ENCODE results near the gene EZH2.

The EZH2 gene

DNA sequence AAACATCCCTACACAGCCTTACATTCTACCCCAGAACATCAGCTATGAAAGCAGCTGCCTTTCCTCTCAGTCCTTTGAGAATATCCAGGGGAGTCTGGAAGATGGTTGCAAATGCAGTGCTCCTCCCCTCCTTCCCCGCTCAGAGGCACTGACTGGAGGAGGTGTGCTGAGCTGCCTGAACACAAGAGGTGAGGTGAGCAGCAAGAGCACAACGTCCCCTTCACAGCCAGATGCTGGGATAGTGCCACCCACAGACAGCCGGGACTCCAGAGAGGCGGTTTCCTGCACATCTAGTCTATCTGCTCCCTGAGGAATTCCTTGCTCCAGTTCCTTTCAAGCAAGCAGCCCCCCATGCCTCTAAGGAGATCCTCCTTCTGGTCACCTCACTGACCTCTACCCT is 74.2 kb downstream of the EZH2 start:
- no peak for DNase-seq (ENCODE audit: low read depth in 2 of 2)

DNA sequence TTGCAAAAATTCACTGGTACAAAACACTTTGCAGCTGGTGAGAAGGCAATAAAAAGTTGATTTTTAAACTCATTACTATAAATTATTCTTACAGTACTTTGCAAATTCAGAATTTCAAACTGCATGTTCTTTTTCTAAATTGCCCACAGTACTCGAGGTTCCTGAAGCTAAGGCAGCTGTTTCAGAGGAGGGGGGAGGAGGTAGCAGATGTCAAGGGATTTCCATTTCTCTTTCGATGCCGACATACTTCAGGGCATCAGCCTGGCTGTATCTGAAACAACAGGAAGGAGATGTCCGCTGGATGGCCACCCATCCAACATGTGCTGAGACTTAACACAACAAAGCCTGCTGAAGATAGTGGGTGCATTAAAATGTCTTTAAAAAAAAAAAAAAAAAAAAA is 76.7 kb downstream of the EZH2 start:
- DNase-seq (ENCODE audit: low read depth in 2 of 2): no peak

DNA sequence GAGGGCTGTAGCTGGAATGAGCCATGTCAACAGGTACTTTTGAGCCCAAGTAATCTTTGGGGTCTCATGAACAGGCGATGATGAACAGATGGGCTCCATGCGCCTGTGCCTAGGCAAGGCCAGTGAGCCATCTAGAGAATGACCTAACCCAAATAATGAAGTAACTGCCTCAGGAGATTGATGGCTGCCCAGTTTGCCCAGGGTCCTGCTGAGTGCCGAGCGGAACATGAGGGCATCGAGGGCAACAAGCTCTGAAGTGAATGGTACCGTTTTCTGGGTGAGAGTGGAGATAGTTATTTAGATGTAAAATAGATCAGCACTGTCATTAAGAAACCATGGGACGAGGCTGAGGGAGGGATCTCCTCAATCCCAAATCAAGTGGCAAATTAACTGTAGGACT is 77.9 kb downstream of the EZH2 start:
- no peak for DNase-seq (ENCODE audit: low read depth in 2 of 2)

DNA sequence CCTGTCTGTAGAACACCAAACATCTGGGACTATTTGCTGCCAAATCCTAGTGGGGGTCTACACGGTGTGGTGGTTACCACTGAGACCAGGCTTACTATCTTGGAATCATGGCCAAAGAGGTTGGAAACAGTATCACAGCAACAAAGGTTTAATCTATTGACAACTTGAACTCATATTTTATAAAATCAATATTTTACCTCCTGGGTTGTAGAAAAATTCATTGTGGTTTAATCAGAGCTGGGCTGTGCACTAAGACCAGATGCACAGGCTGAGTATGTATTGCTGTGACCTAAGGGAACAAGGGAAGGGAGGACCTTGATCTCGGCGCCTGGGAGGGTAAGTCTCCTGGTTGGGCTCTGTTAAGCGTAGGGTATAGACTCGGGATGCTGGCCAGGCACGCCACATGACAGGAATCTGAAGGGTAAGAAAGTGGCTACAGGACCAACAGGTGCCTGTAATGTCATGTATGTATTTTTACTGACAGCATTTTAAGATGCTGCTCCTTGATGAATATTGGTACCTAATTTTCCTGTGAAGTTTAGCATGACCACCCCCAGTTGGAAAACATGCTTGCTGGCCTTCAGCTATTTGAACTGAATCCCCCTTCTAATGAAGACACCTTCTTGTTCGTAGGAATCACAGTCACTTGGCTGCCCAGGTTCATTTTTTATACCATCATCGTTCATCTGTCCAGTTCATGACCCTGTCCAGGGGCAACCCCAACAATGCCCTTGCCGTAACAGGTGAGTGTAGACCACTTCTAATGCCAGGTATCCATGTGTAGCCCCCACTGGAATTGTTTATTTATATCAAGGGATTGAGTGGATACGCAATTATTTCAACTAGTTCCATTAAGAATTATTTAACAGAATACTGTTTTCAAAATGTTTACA is 79.5 kb downstream of the EZH2 start:
- no peak for DNase-seq (ENCODE audit: low read depth in 2 of 2)

DNA sequence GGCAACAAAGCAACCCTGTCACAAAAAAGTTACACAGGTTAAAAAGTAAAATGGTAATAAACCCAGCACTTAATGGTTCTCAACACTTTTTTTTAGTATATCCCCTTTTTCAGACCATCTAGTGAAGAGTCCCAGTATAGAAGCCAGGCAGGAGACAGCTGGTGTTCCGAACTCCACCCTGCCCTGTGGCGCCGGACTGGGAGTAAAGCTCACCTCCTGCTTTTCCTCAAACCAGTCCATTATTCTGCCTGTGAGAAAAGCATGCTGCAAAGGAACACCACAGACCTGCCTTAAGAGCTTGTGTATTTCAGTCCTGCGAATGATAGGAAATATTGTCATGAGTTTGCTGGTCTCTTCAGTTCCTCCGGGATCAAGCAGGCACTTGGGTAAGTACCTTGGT is 81.0 kb downstream of the EZH2 start:
- no peak for DNase-seq (ENCODE audit: low read depth in 2 of 2)

DNA sequence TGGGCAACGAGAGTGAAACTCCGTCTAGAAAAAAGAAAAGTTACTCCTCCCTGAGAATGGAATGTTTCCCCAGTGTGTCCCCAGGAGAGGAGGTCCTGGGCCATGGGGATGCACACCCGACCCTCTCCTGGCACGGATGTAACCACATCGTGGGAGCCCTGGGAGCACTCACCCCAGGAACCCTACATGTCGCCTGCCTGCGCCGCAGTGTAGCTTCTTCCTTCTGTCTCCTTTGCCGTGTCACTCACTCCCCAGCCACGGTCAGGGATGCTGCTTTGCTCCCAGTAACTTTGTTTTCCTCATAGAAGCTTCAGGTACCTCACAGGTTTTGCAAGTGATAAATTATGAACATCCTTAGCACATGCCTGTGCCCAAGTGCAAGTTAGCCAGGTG is 82.0 kb downstream of the EZH2 start:
- no peak for DNase-seq (ENCODE audit: low read depth in 2 of 2)

DNA sequence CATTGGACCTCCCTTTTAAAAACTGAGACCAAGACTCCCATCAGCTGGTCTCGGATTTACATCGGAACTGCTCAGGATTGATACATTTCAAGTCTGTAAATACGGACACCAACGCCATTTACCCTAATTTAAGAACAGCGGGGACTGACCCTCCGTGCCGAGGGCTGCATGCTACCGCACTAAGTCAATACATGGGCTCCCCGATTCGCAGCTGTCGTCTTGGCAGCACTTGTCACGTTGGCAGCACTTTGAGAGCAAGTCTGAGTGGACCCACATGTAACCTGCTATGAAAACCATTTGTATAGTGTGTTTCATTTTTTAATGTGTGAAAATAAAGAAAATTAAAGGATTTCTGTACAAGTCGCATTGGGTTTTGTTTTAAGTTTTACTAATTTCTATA is 83.4 kb downstream of the EZH2 start:
- DNase-seq (ENCODE audit: low read depth in 2 of 2): no peak

DNA sequence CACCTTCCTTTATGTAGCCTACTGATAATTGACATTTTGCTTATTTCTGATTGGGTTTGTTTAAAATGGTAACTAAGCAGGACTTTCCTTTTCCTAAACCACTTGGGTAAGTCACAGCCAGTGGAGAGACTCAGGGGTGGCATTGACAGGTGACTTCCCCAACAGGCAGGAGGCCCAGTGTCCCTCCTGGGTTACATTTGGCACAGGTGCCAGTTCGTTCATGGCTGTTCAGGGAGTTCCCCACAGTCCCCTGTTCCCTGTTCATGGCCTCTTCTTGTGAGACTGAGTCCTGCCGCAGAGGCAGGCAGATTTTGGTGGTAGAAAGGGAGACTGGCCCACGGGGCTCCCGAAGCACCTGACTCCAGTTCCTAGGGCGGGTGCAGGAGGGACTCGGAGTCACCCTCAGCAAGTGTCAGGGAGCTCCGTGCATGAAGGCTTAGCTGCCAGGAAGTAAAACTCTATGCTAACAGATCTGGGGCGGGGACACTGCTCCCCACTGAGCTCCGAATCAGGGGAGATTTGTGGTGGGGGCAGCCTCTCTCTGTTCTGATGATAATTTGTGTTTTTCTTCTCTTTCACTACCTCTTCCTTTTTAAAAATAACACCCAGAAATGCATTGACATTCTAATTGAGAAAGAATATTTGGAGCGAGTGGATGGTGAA is 84.1 kb downstream of the EZH2 start:
- DNase-seq (ENCODE audit: low read depth in 2 of 2): no peak

DNA sequence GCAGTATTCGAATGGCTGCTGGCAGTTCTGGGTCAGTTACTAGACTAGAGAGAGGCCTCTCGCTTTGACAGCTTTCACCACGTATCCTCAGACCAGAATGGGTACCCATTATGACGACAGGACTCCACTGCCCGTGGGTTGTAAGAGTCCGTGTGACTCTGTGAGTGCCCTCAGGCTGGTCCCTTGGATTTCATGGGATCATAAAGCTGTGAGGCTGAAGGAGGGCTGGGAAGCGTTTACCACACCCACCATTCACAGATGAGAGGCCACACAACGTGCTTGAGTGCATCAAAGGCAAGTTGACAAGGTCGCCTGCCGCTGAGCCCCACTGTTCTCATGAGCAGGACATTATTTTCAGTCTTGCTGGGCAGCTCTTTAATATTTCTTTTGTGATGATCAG is 87.2 kb downstream of the EZH2 start:
- no peak for DNase-seq (ENCODE audit: low read depth in 2 of 2)

DNA sequence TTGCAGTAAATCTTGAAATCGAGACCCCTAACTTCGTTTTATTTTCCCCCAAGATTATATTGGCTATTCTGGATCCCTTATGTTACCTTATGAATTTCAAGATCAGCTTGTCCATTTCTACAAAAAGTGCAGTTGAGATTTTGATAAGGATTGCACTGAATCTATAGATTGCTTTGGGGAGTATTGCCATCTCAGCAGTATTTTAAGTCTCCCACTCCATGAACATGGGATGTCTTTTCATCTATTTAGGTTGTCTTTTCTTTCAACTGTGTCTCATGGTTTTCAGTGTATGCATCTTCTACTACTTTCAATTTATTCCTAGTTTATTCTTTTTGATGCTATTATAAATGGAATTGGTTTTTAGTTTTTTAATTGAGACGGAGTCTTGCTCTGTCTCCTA is 89.6 kb downstream of the EZH2 start:
- DNase-seq (ENCODE audit: low read depth in 2 of 2): no peak

DNA sequence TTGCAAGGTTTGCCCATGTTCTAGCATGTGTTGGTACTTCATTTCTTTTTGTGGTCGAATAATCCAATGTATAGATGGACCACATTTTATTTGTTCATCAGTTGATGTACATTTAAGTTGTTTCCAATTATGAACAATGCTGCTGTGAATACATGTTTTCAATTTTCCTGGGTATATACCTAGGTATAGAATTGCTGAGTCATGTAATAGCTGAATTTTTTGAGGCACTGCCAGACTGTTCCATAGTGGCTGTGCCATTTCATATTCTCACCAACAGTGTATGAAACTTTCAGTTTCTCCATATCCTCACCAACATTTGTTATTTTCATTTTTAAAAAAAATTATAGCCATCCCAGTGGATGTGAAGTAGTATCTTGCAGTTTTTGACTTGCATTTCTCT is 90.5 kb downstream of the EZH2 start:
- no peak for DNase-seq (ENCODE audit: low read depth in 2 of 2)

DNA sequence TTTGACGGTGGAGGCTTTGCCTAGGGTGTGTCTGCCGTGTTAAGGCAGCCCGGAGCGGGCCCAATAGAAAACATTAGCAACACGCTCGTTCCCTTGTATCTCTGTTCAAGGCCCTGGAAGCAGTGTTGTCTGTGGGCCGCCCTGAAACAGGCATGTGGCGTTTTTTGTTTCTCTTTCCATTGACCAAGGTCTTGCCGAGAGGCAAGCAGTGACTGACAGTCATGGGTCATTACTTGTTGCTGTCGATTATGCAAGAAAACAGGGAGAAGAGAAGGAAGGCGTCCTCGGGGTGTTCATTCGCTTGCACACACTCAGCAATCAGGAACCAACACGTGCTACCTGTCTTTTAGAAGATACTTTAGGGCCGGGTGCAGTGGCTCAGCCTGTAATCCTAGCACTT is 92.5 kb downstream of the EZH2 start:
- DNase-seq (ENCODE audit: low read depth in 2 of 2): no peak

DNA sequence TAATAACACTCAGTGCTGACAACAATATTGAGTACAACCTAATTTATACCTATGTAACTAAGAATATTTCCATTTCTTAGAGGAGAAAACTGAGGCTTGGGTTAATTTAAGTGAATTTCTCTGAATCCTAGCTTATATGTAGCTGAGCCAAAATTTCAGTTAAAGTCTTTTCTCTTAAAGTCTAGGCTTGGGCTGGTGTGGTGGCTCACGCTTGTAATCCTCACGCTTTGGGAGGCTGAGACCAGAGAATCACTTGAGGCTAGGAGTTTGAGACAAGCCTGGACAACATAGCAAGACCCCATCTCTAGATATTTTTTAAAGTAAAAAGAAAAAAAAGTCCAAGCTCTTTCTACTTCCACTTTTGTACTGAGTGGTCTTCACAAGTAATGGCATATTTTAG is 93.2 kb downstream of the EZH2 start:
- DNase-seq (ENCODE audit: low read depth in 2 of 2): no peak

DNA sequence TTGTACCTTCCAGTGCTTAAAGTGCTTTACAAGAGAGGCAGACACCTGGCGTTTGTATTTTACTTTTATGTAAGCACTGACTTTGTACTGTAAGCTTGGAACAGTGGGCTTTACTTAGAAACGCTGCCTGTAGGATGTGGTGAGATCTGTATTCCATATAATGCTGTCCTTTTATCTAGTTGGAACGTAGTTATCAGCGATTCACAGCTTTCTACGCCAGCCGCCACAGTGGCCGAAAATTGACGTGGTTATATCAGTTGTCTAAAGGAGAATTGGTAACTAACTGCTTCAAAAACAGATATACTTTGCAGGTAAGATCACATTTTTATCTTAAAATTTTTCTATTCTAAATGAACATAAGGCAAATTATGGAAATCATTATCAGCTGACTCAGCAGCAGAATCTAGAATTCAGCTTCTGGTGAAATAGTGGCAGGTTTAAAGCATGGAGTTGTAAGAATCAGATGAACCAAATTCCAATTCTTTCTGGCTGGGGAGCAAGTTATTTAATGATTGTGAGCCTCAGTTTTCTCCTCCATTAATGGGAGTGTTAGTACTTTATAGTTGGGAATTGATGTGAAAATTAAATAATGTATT is 93.9 kb downstream of the EZH2 start:
- no peak for DNase-seq (ENCODE audit: low read depth in 2 of 2)

DNA sequence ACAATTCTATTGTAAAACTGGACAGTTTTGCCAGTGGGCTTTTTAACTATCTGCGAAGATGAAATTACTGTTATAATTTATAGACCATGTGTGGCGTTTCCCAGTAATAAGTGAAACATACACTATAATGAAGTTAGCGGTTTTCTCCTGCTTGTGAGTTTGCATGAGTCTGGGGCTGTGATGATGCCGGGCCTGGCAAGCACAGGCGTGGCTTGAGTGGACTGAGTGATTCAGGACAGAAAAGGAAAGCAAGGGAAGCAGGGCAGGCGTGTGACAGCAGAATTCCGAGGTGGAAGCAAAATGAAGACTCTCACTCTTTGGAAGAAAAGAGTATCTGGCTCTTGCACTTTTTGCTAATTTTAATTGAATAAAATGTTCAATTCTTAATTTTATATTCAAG is 94.9 kb downstream of the EZH2 start:
- no peak for DNase-seq (ENCODE audit: low read depth in 2 of 2)

DNA sequence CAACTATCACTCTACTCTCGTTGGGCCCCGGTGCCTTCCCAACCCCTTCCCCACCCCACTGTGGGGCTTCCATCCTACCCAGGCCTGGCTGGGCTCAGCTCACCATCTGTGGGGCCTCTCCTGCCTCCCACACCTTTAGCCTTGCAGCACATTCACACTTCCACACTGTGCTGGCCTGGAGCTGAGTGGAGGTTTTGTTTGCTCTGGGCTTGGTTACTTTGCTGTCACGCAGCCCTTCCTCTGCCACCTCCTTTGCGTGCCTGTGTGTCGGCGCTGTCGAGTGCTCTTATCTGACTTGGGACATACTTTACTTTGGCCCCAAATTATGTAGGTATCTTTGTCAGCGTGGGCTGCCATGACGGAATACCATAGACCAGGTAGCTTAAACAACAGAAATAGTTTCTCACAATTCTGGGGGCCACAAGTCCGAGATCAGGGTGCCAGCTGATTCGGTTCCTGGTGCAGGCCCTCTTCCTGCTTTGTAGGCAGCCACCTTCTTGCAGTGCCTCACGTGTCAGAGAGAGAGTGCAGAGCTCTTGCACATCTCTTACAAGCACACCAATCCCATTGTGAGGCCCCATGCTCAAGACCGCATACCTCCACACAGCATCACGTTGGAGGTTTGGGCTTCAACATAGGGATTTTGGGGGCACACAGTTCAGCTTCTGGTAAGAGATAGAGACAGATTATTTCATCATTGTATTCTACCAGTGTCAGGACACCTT is 96.4 kb downstream of the EZH2 start:
- DNase-seq (ENCODE audit: low read depth in 2 of 2): no peak

DNA sequence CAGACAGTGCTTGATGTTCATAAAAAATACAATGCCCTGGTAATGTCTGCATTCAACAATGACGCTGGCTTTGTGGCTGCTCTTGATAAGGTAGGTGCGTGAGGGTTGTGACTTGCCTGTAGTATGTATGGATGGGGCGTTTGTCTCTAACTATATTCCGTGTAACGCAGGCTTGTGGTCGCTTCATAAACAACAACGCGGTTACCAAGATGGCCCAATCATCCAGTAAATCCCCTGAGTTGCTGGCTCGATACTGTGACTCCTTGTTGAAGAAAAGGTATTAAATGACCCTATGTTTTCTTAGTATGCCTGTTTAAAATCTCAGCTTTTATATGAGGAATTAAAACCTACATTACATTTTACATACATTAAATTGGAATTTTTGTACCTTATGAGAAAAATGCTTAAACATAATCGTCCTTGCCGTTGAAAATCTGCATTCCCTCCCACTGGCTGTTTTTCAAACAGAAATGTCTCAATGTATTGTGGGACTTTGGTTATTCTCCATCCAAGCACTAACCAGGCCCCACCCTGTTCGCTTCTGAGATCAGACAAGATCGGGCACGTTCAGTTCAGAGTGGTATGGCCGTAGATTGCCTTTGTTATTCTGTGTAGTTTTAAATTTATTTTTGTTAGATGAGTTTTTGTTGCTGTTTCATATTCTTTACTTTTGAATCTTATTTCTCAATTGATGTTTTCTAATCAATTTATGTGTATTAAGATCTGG is 100.1 kb downstream of the EZH2 start:
- no peak for DNase-seq (ENCODE audit: low read depth in 2 of 2)

DNA sequence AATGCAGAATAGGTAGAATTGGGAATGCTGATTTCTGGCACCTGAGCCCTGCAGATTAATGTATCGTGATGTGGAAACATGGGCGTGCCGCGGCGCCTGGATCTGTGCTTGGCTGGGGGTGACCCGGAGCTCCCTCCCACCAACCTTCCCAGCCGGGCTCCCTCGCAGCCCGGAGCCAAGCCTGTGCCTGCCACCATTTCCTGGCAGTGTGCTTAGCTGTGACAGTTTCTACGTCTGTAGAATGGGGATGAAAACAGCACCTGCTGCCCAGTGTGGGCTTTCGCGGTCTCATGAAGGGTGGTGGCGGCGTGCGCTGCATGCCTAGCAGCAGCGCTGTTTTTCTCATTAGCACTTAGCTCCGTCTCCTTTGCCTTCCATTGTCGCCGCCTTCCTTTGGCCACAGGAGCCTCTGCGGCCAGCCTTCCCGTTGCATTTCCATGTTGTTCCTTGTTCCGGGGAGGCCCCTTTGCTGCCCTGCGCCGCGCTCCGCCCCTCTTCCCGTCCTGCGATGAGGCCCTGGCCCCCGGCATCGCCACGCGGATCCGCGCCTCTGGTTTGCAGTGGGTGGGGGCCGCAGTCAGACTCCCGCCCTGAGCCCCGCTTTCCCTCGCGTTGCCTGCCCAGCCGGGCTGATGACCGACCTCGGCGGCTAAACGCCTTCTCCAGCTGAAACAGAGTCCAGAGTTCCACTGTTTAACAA is 101.2 kb downstream of the EZH2 start:
- DNase-seq (ENCODE audit: low read depth in 2 of 2): no peak

DNA sequence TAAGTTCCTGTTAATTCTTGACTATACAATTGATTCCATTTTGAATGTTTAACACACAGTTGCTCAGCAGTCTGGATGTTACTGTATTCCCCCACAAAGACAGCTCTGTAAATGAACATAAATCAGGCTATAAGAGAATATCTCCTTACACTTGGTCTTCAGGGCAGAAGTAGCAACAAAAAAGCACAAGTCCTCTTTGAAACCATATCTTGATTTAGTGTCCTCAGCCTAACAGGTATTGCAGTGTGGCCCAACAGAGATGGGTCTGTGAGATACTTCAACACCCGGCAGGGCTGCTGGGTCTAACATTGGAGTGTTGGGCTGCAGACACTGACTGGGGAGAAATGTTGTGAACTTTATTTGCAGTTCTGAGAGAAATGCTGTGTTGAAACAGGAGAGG is 109.6 kb downstream of the EZH2 start:
- DNase-seq (ENCODE audit: low read depth in 2 of 2): no peak

DNA sequence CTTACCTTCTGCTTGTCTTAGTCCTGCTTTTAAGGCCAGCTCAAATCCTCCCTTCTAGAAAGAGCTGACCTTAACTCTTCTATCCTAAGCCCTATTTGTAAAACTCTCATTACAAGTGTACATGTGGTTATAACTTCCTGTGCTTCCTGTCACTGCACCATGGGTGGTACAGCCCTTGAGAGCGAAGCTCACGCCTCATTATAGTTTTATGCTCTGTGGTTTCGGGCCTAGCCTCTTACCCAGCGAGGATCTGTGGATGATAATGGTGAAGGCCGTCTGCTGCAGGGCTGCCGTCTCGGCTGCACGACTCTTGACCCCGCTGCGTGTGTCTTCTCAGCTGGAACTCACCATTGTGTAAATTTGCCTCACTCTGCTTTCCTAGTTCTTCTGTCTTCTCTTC is 110.8 kb downstream of the EZH2 start:
- no peak for DNase-seq (ENCODE audit: low read depth in 2 of 2)
